HFFc6 (cell line): ENCODE data around the gene PDPN. TPM values are rescaled to one million over a fixed set of nuclear protein-coding genes. Genes with fewer than 3 reads are reported as not detected.
"Not testable (repeated sequence)": the region's sequence is repeated elsewhere in the genome, so short reads cannot be mapped to it uniquely, and the experiment has no call there.

ENCODE experiments used
- DNase-seq: peaks from one replicate; pipeline ENCODE4 v3.0.0-alpha.2; 2018
- H3K27ac Mint-ChIP-seq: 2 replicates; pipeline ENCODE4 v1.8.0; 2020; ENCODE audit warnings: mild to moderate bottlenecking, mixed read lengths
- H3K27me3 Mint-ChIP-seq: 2 replicates; pipeline ENCODE4 v1.8.0; 2021; ENCODE audit warnings: mild to moderate bottlenecking, moderate library complexity, mixed read lengths; ENCODE audit not compliant: insufficient read depth
- H3K36me3 Mint-ChIP-seq: 2 replicates; pipeline ENCODE4 v1.8.0; 2021; ENCODE audit warnings: low read depth, mixed read lengths
- H3K4me1 Mint-ChIP-seq: 2 replicates; pipeline ENCODE4 v1.8.0; 2020; ENCODE audit warnings: low read depth, mixed read lengths
- H3K4me3 Mint-ChIP-seq: 2 replicates; pipeline ENCODE4 v1.8.0; 2020; ENCODE audit warnings: mild to moderate bottlenecking, moderate library complexity, mixed read lengths
- H3K9me3 Mint-ChIP-seq: 2 replicates; pipeline ENCODE4 v1.8.0; 2020; ENCODE audit warnings: mild to moderate bottlenecking, mixed read lengths
- CTCF ChIP-seq: fragments of 200-600 bp; sonication (generic); IDR thresholded peaks from 2 replicates; pipeline ENCODE4 v1.5.0; 2021; ENCODE audit warnings: antibody characterized with exemption, mild to moderate bottlenecking
- total RNA-seq, 6 experiments: library from RNA; stranded (reverse); fragmentation: NEBNext Ultra II Directional; extraction: Animal tissue kit (Norgen Biotek cat#: 25700); gene quantifications; 2 replicates in 1 of 6; 3 replicates in 5 of 6; pipeline ENCODE4 v1.2.3, GENCODE V29; 2021

PDPN gene
- total RNA-seq, 6 experiments from 2014 or later = not detected

DNA sequence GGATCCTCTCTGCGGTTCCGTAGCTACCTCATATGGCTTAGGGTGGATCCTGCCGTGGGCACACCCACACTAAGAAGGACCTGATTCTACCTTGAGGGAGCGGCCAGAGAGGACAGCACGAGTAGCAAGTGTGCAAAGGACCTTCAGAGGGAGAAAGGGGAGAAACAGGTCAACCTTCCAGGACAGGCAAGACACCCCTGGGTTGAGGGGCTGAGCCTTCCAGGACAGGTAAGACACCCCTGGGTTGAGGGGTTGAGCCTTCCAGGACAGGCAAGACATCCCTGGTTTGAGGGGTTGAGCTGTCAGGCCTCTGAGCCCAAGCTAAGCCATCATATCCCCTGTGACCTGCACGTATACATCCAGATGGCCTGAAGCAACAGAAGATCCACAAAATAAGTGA is 23.1 kb upstream of the PDPN start:
- Mint-ChIP-seq H3K27me3 (no peaks in the 10 kb centered on the region), H3K4me3 (no peak overlapping the region)
- no peak for TF ChIP-seq CTCF

DNA sequence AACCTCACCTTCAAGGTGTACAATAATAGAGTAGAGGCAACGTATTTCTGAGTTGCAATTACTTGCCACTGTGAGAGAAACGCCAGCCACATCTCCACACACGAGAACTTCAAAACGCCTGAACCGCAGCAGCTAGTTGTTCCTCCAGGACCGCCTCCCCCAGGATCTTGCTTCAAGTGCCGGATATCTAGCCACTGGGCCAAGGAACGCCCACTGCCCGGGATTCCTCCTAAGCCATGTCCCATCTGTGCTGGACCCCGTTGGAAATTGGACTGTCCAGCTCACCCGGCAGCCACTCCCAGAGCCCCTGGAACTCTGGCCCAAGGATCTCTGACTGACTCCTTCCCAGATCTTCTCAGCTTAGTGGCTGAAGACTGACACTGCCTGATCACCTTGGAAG is 20.7 kb upstream of the PDPN start:
- H3K4me3 Mint-ChIP-seq, H3K27me3 Mint-ChIP-seq, H3K36me3 Mint-ChIP-seq, H3K4me1 Mint-ChIP-seq, DNase-seq, H3K27ac Mint-ChIP-seq: not testable (repeated sequence)
- peaks cover 24% of the 10 kb centered on the region for H3K9me3 Mint-ChIP-seq

More for the DNA sequence above, 23.1 kb upstream of the PDPN start:
- DNase-seq = no peak
- no peak overlapping the region for H3K27ac Mint-ChIP-seq
- peaks cover 28% of the 10 kb centered on the region for H3K9me3 Mint-ChIP-seq
- H3K36me3 Mint-ChIP-seq = no peaks in the 10 kb centered on the region
- no peaks in the 10 kb centered on the region for H3K4me1 Mint-ChIP-seq

DNA sequence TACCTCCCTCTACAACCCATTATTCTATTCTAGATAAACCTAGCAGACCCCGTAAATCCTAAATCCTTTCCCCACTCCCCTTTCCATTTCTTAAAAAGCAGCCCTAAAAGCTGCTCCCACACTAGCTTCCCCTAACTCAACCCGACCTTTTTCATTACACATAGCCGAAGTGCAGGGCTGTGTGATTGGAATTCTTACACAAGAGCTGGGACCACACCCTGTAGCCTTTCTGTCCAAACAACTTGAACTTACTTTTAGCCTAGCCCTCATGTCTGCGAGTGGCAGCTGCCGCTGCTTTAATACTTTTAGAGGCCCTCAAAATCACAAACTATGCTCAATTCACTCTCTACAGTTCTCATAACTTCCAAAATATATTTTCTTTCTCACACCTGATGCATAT is 19.6 kb upstream of the PDPN start:
- TF ChIP-seq CTCF = no peak
- no peak overlapping the region for H3K4me3 Mint-ChIP-seq
- no peaks in the 10 kb centered on the region for H3K27me3 Mint-ChIP-seq
- DNase-seq = no peak
- peaks cover 24% of the 10 kb centered on the region for H3K9me3 Mint-ChIP-seq
- no peaks in the 10 kb centered on the region for H3K36me3 Mint-ChIP-seq
- no peak overlapping the region for H3K27ac Mint-ChIP-seq
- no peaks in the 10 kb centered on the region for H3K4me1 Mint-ChIP-seq

GRCh38 chr1:13570435-13570834 is 13.2 kb upstream of the PDPN start:
- peaks cover 33% of the 10 kb centered on the region for H3K9me3 Mint-ChIP-seq
- not testable (repeated sequence) for H3K4me3 Mint-ChIP-seq, H3K36me3 Mint-ChIP-seq, H3K27me3 Mint-ChIP-seq, H3K4me1 Mint-ChIP-seq, DNase-seq, H3K27ac Mint-ChIP-seq

GRCh38 chr1:13570924-13571323 is 12.7 kb upstream of the PDPN start:
- Mint-ChIP-seq H3K4me1 (no peaks in the 10 kb centered on the region), H3K36me3 (peaks cover 5% of the 10 kb centered on the region; the same call in 1 of the 2 replicates), H3K27me3 (no peaks in the 10 kb centered on the region), H3K27ac (no peak overlapping the region), H3K9me3 (peaks cover 37% of the 10 kb centered on the region), H3K4me3 (no peak overlapping the region)
- 0 out of 2 replicates have a peak, but pooled peaks have one; percentile 16 for TF ChIP-seq CTCF
- no peak for DNase-seq

- DNase-seq = no peak
- H3K9me3 Mint-ChIP-seq = peaks cover 43% of the 10 kb centered on the region
- H3K4me1 Mint-ChIP-seq = no peaks in the 10 kb centered on the region
- H3K27ac Mint-ChIP-seq = no peak overlapping the region
- no peak for TF ChIP-seq CTCF
- no peak overlapping the region for H3K4me3 Mint-ChIP-seq
- no peaks in the 10 kb centered on the region for H3K27me3 Mint-ChIP-seq
- H3K36me3 Mint-ChIP-seq = peaks cover 5% of the 10 kb centered on the region; the same call in 1 of the 2 replicates
Measured at GRCh38 chr1:13573586-13573985, 10.0 kb upstream of the PDPN start.

GRCh38 chr1:13576926-13577325 is 6.7 kb upstream of the PDPN start:
- H3K9me3 Mint-ChIP-seq = peaks cover 35% of the 10 kb centered on the region
- DNase-seq = no peak
- TF ChIP-seq CTCF = no peak
- no peaks in the 10 kb centered on the region for H3K4me1 Mint-ChIP-seq
- no peak overlapping the region for H3K4me3 Mint-ChIP-seq
- peaks cover 7% of the 10 kb centered on the region for H3K36me3 Mint-ChIP-seq
- H3K27ac Mint-ChIP-seq = no peak overlapping the region
- no peaks in the 10 kb centered on the region for H3K27me3 Mint-ChIP-seq
